GM12878 (cell line): ENCODE results near the gene MGAT3. TPM values are rescaled to one million over a fixed set of nuclear protein-coding genes. Genes with fewer than 3 reads are reported as not detected.

Source experiments
- ATAC-seq: fragments of 200-7000 bp; cut with Tn5 transposase; 3 replicates; pipeline ENCODE4 v1.9.1; 2020; ENCODE audit warnings: mild to moderate bottlenecking, moderate library complexity
- BruUV-seq: library from RNA; stranded (reverse); fragments of 400-500 nt; replicated peaks from 2 replicates; lab custom pipeline; 2021; lab: Mats Ljungman, UMichigan
- CTCF ChIA-PET: fragments of 300-600 bp; sonication (Branson Sonifier 250); formaldehyde crosslinking; extraction: SDS; loops from one replicate; lab custom pipeline; 2021; ENCODE audit warnings: inconsistent platforms; lab: Yijun Ruan, JAX
- POLR2A ChIA-PET: fragments of 350-600 bp; formaldehyde crosslinking; extraction: SDS; loops from one replicate; lab custom pipeline; 2021; ENCODE audit warnings: inconsistent platforms; lab: Charles Lee
- RAD21 ChIA-PET: fragments of 300-600 bp; sonication (Branson Sonifier 250); formaldehyde crosslinking; loops from one replicate; lab custom pipeline; 2023; ENCODE audit warnings: antibody characterized with exemption; ENCODE audit not compliant: unreplicated experiment; lab: Charles Lee
- SMC1A ChIA-PET: fragments of 300-600 bp; sonication (Branson Sonifier 250); formaldehyde crosslinking; loops from one replicate; lab custom pipeline; 2023; ENCODE audit not compliant: unreplicated experiment, uncharacterized antibody; lab: Charles Lee
- DNase-seq: peaks from one replicate; pipeline ENCODE4 v3.0.0-alpha.2; 2011; ENCODE audit warnings: low read depth, low spot score
- FAIRE-seq: peaks from 3 replicates; lab custom pipeline; 2011; peaks lifted over from hg19 to GRCh38; lab: Jason Lieb, UNC
- H2AFZ ChIP-seq: 2 replicates; pipeline ENCODE4 v1.6.0; 2011; ENCODE audit warnings: low read depth, low read length, control low read depth; ENCODE audit not compliant: control insufficient read depth
- H3K27ac ChIP-seq: 2 replicates; pipeline ENCODE4 v1.5.1; 2011; ENCODE audit warnings: control low read depth; ENCODE audit not compliant: control insufficient read depth, insufficient read depth
- H3K27me3 ChIP-seq, 2 experiments: replicated peaks in 1 of 2; 2 replicates each; pipeline versions ENCODE4 v1.6.0 to v1.6.1; 2011; ENCODE audit warnings: low read length in 1 of 2; ENCODE audit not compliant: control insufficient read depth in 2 of 2, insufficient read depth in 2 of 2
- H3K36me3 ChIP-seq, 2 experiments: 2 replicates each; pipeline ENCODE4 v1.5.1; 2011; ENCODE audit warnings: low read length in 1 of 2; ENCODE audit not compliant: control insufficient read depth in 2 of 2, insufficient read depth in 2 of 2
- H3K4me1 ChIP-seq: 2 replicates; pipeline ENCODE4 v1.6.1; 2011; ENCODE audit warnings: mild to moderate bottlenecking, low read length, moderate library complexity, mixed read lengths; ENCODE audit not compliant: control insufficient read depth, insufficient read depth
- H3K4me2 ChIP-seq: 2 replicates; pipeline ENCODE4 v1.6.0; 2011; ENCODE audit warnings: control low read depth; ENCODE audit not compliant: control insufficient read depth, insufficient read depth
- H3K4me3 ChIP-seq: fragments of 200-600 bp; sonication (generic); 2 replicates; pipeline ENCODE4 v1.5.1; 2016
- H3K79me2 ChIP-seq: 2 replicates; pipeline ENCODE4 v1.6.0; 2011; ENCODE audit warnings: low read length; ENCODE audit not compliant: control insufficient read depth, insufficient read depth
- H3K9ac ChIP-seq: 2 replicates; pipeline ENCODE4 v1.8.0; 2011; ENCODE audit warnings: low read length, control low read depth, mixed read lengths; ENCODE audit not compliant: control insufficient read depth, insufficient read depth
- H3K9me3 ChIP-seq: replicated peaks from 3 replicates; pipeline ENCODE4 v1.5.1; 2011; ENCODE audit warnings: mild to moderate bottlenecking, low read length; ENCODE audit not compliant: control insufficient read depth, insufficient read depth
- H4K20me1 ChIP-seq: 2 replicates; pipeline ENCODE4 v1.6.0; 2011; ENCODE audit not compliant: control insufficient read depth, insufficient read depth
- BRCA1 ChIP-seq: IDR thresholded peaks from 2 replicates; pipeline ENCODE4 v1.6.1; 2011; ENCODE audit warnings: low read depth, low read length, improper control_type of control experiment
- FOXM1 ChIP-seq: IDR thresholded peaks from 2 replicates; pipeline ENCODE4 v1.6.1; 2012; ENCODE audit warnings: low read depth, mild to moderate bottlenecking, inconsistent platforms, low read length, moderate library complexity
- KDM1A ChIP-seq: fragments of 200-600 bp; sonication (generic); IDR thresholded peaks from 2 replicates; pipeline ENCODE4 v1.6.1; 2016; ENCODE audit warnings: borderline replicate concordance
- KLF5 ChIP-seq: fragments of 450-650 bp; IDR thresholded peaks from 2 replicates; pipeline ENCODE4 v1.6.1; 2014; ENCODE audit warnings: mild to moderate bottlenecking; ENCODE audit not compliant: partially characterized antibody
- MEF2A ChIP-seq: IDR thresholded peaks from 2 replicates; pipeline ENCODE4 v1.6.1; 2011; ENCODE audit warnings: low read depth, mild to moderate bottlenecking, low read length, moderate library complexity; ENCODE audit not compliant: insufficient read depth
- MTA3 ChIP-seq: IDR thresholded peaks from 2 replicates; pipeline ENCODE4 v1.6.1; 2012; ENCODE audit warnings: low read length, inconsistent platforms, borderline replicate concordance
- MXI1 ChIP-seq: fragments of 150-350 bp; IDR thresholded peaks from 2 replicates; pipeline ENCODE4 v1.6.1; 2011; ENCODE audit warnings: low read depth, mild to moderate bottlenecking, inconsistent platforms, low read length, improper control_type of control experiment
- NR2C2 ChIP-seq: IDR thresholded peaks from 2 replicates; pipeline ENCODE4 v1.6.1; 2011; ENCODE audit warnings: borderline replicate concordance, low read depth; ENCODE audit not compliant: control insufficient read depth, insufficient read length
- POU2F2 ChIP-seq: IDR thresholded peaks from 3 replicates; pipeline ENCODE4 v1.6.1; 2011; ENCODE audit warnings: low read depth, mild to moderate bottlenecking, low read length, borderline replicate concordance
- SIN3A ChIP-seq: IDR thresholded peaks from 2 replicates; pipeline ENCODE4 v1.6.1; 2012; ENCODE audit warnings: low read depth, low read length, improper control_type of control experiment
- SKIL ChIP-seq: fragments of 450-650 bp; IDR thresholded peaks from 2 replicates; pipeline ENCODE4 v1.6.1; 2017; ENCODE audit warnings: mild to moderate bottlenecking, low read depth, inconsistent platforms; ENCODE audit not compliant: poor library complexity, severe bottlenecking
- SMARCA5 ChIP-seq: fragments of 450-650 bp; IDR thresholded peaks from 2 replicates; pipeline ENCODE4 v1.6.1; 2017; ENCODE audit warnings: mild to moderate bottlenecking
- SMC3 ChIP-seq: IDR thresholded peaks from 2 replicates; pipeline ENCODE4 v1.6.1; 2011; ENCODE audit warnings: low read length, improper control_type of control experiment, borderline replicate concordance
- SREBF1 ChIP-seq: IDR thresholded peaks from 2 replicates; pipeline ENCODE4 v1.6.1; 2012; ENCODE audit warnings: mild to moderate bottlenecking, low read length
- SUZ12 ChIP-seq: fragments of 200-600 bp; sonication (generic); IDR thresholded peaks from one replicate; pipeline ENCODE4 v1.6.1; 2018; ENCODE audit warnings: antibody characterized with exemption, mild to moderate bottlenecking; ENCODE audit not compliant: unreplicated experiment
- ZBTB40 ChIP-seq: fragments of 450-650 bp; IDR thresholded peaks from 2 replicates; pipeline ENCODE4 v1.6.1; 2016; ENCODE audit warnings: mild to moderate bottlenecking, moderate library complexity, borderline replicate concordance
- ZNF622 ChIP-seq: fragments of 450-650 bp; IDR thresholded peaks from 2 replicates; pipeline ENCODE4 v1.6.1; 2017; ENCODE audit warnings: mild to moderate bottlenecking, inconsistent platforms
- WGBS: methylation state at CpG from one replicate; pipeline ENCODE4 v1.1.6; 2016; ENCODE audit warnings: low lambda C conversion rate; ENCODE audit not compliant: insufficient replicate concordance, insufficient coverage; ENCODE audit errors: missing lambda C conversion rate; 5-methylcytosine and 5-hydroxymethylcytosine counted together
- in situ Hi-C: fragments of 300-500 bp; cut with MboI; formaldehyde crosslinking; loops from 9 replicates; pipeline ENCODE4 v1.14.3; 2018; ENCODE audit warnings: mixed read lengths
- intact Hi-C: fragments of 100-400 bp; cut with micrococcal nuclease; formaldehyde crosslinking; loops from one replicate; pipeline ENCODE4 v1.14.2; 2022; ENCODE audit not compliant: unreplicated experiment
- polyA plus RNA-seq, 11 experiments: library from polyadenylated mRNA; depleted of rRNA in 4 of 11; unstranded in 6 of 11; stranded (reverse) in 5 of 11; fragments of >200 nt; fragmentation: Nextera tagmentation in 4 of 11; fragmentation: Illumina TruSeq in 1 of 11; extraction: Ambion mirVana in 4 of 11; extraction: Trizol in 1 of 11; gene quantifications; 1 replicate in 1 of 11; 2 replicates in 10 of 11; pipeline versions ENCODE4 v1.2.1 to v1.2.3, GENCODE V29; 2011 to 2016; ENCODE audit warnings: inconsistent platforms in 2 of 11, missing spikeins in 2 of 11, low read depth in 1 of 11
- total RNA-seq, 4 experiments: library from RNA; depleted of rRNA in 3 of 4; stranded (reverse); fragments of >200 nt in 3 of 4; fragmentation: Illumina TruSeq in 1 of 4; extraction: Trizol in 1 of 4; gene quantifications; 2 replicates each; pipeline versions ENCODE4 v1.2.1 to v1.2.3, GENCODE V29; 2013 to 2021

The MGAT3 gene
- total and polyA plus RNA-seq, 10 of the 15 experiments (the other 5 are each of a cell fraction or from before 2014, with no cell fraction given), result 0.32 to 40.2 (median 11.9) TPM

GRCh38 chr22:39462443-39463221, 5.8 kb downstream of the MGAT3 start (continued):
- peak; percentile 42 for TF ChIP-seq SKIL
- TF ChIP-seq KDM1A, result no peak
- no peak for TF ChIP-seq SUZ12
- TF ChIP-seq FOXM1, result no peak

GRCh38 chr22:39463277-39463676, 6.5 kb downstream of the MGAT3 start:
- Histone ChIP-seq H3K4me2 (peak overlapping the region; percentile 30), H2AFZ (no peak overlapping the region), H3K9me3 (no peaks in the 10 kb centered on the region), H3K36me3 (peaks cover 3 to 11% of the 10 kb centered on the region in 2 experiments; a peak in 2 of 4 replicates), H3K9ac (no peak overlapping the region), H3K79me2 (peaks cover 85% of the 10 kb centered on the region), H3K27ac (peak overlapping the region; percentile 70), H3K4me1 (peaks cover 67% of the 10 kb centered on the region), H3K4me3 (no peak overlapping the region; the same call in 1 of the 2 replicates), H3K27me3 (no peaks in the 10 kb centered on the region), H4K20me1 (no peaks in the 10 kb centered on the region)
- no TSS peak for BruUV-seq
- in situ Hi-C loops (no loop called here), intact Hi-C loops (no loop called here)
- ChIA-PET CTCF (interaction anchor here (1.2 kb wide), 1 partner anchor 25 kb away, joined by 3 read pairs; no protein-coding TSS in a partner anchor), SMC1A (interaction anchor here (1.0 to 2.6 kb wide), 3 partner anchors 11 to 26 kb away, joined by 3 to 14 read pairs (median 13); no protein-coding TSS in a partner anchor), POLR2A (interaction anchor here (2.0 to 3.0 kb wide), 3 partner anchors 8 to 16 kb away, joined by 9 to 22 read pairs (median 18); no protein-coding TSS in a partner anchor), RAD21 (interaction anchor here (1.4 to 5.7 kb wide), 2 partner anchors 10 to 19 kb away, joined by 4 to 57 read pairs; no protein-coding TSS in a partner anchor)
- WGBS, result 81% methylated on average over 6 of the region's 6 CpGs
- DNase-seq (no peak), FAIRE-seq (no peak), ATAC-seq (no peak)
- TF ChIP-seq MTA3 (no peak), NR2C2 (no peak), SIN3A (no peak), SREBF1 (no peak), SMC3 (no peak), KLF5 (no peak), MEF2A (no peak), MXI1 (no peak), ZBTB40 (no peak), BRCA1 (no peak), POU2F2 (no peak), SMARCA5 (no peak), ZNF622 (no peak)
